Ectodermal cell (in vitro differentiated cells): ENCODE data around the gene PAEP.

Experiments used
- H3K27ac ChIP-seq: 2 replicates; pipeline ENCODE4 v1.7.0; 2013; ENCODE audit warnings: mild to moderate bottlenecking, low read depth, low read length; ENCODE audit not compliant: insufficient read depth, poor library complexity, severe bottlenecking
- H3K27me3 ChIP-seq: 2 replicates; pipeline ENCODE4 v1.7.0; 2013; ENCODE audit warnings: mild to moderate bottlenecking, low read length; ENCODE audit not compliant: insufficient read depth, control insufficient read depth, poor library complexity, severe bottlenecking
- H3K36me3 ChIP-seq: one replicate; pipeline ENCODE4 v1.7.0; 2013; ENCODE audit warnings: low read length; ENCODE audit not compliant: control insufficient read depth, insufficient read depth
- H3K4me1 ChIP-seq: one replicate; pipeline ENCODE4 v1.7.0; 2013; ENCODE audit warnings: low read length; ENCODE audit not compliant: control insufficient read depth, insufficient read depth
- H3K4me3 ChIP-seq: 2 replicates; pipeline ENCODE4 v1.7.0; 2013; ENCODE audit warnings: low read depth, low read length, control low read depth; ENCODE audit not compliant: insufficient read depth
- H3K9me3 ChIP-seq: 2 replicates; pipeline ENCODE4 v1.7.0; 2013; ENCODE audit warnings: mild to moderate bottlenecking, low read length, moderate library complexity; ENCODE audit not compliant: control insufficient read depth
- WGBS, 2 experiments: methylation state at CpG; one replicate each; pipeline ENCODE4 v1.1.7; 2013; ENCODE audit warnings: missing lambda C conversion rate in 2 of 2; 5-methylcytosine and 5-hydroxymethylcytosine counted together

Gene PAEP

GRCh38 chr9:135586601-135587109 lies 25.1 kb downstream of the PAEP start:
- Histone ChIP-seq H3K9me3 (no peaks in the 10 kb centered on the region), H3K36me3 (no peaks in the 10 kb centered on the region), H3K4me3 (no peak overlapping the region), H3K4me1 (no peaks in the 10 kb centered on the region), H3K27me3 (no peaks in the 10 kb centered on the region), H3K27ac (no peak overlapping the region)
- 78 to 79% methylated on average over 15 of the region's 15 CpGs for WGBS, 2 experiments

- no peaks in the 10 kb centered on the region for H3K9me3 ChIP-seq
- H3K4me1 ChIP-seq = no peaks in the 10 kb centered on the region
- no peaks in the 10 kb centered on the region for H3K27me3 ChIP-seq
- no peak overlapping the region for H3K4me3 ChIP-seq
- no CpG with 5 or more reads among the region's 7 CpGs for WGBS, 2 experiments
- H3K27ac ChIP-seq = no peak overlapping the region
- no peaks in the 10 kb centered on the region for H3K36me3 ChIP-seq
Measured at GRCh38 chr9:135587658-135588057, 26.1 kb downstream of the PAEP start.

GRCh38 chr9:135588371-135588770 lies 26.8 kb downstream of the PAEP start:
- Histone ChIP-seq H3K4me3 (no peak overlapping the region), H3K27ac (no peak overlapping the region), H3K9me3 (no peaks in the 10 kb centered on the region), H3K27me3 (no peaks in the 10 kb centered on the region), H3K4me1 (no peaks in the 10 kb centered on the region), H3K36me3 (no peaks in the 10 kb centered on the region)
- 93 to 96% methylated on average over 9 of the region's 9 CpGs for WGBS, 2 experiments

DNA sequence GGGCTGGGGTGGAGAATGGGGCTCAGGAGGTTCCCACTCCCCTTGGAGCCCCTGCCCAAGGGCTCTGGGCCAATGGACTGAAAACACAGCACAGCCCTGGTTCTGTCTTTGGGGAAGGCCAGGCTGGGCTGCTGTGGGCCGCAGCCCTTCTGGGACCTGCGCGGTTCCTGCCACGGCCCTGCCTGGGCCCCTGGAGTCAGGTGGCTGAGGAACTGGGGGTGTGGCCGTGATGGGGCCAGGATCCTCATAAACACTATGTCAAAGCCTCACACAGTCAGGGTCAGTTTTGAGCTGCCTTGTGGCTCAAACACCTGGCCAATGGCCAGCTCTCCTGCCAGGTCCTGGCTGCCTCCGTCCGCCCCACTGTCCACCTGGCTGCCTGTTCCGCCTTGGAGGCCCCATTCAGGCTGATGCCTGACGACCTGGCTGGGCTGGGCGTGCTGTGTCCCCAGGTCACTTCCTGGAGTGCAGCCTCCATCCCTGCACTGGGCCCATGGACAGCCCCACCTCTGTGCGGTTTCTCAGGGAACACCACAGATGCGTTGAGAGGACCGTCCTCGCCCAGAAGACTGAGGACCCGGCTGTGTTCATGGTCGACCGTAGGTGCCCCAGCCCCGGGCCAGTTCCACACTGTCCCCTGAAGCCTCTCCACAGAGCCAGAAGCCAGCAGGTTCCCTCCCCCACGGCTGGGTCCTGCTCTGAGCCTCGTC lies 27.5 kb downstream of the PAEP start:
- no peaks in the 10 kb centered on the region for H3K36me3 ChIP-seq
- no peaks in the 10 kb centered on the region for H3K9me3 ChIP-seq
- no peak overlapping the region for H3K27ac ChIP-seq
- 95% methylated on average over 20 of the region's 20 CpGs for WGBS, 2 experiments
- no peaks in the 10 kb centered on the region for H3K27me3 ChIP-seq
- H3K4me3 ChIP-seq = no peak overlapping the region
- H3K4me1 ChIP-seq = no peaks in the 10 kb centered on the region

- H3K4me3 ChIP-seq = no peak overlapping the region
- no peaks in the 10 kb centered on the region for H3K9me3 ChIP-seq
- H3K36me3 ChIP-seq = no peaks in the 10 kb centered on the region
- H3K27ac ChIP-seq = no peak overlapping the region
- WGBS, 2 experiments = 84% methylated on average over 15 of the region's 15 CpGs
- H3K27me3 ChIP-seq = no peaks in the 10 kb centered on the region
- no peaks in the 10 kb centered on the region for H3K4me1 ChIP-seq
Measured at GRCh38 chr9:135589596-135590485, 28.3 kb downstream of the PAEP start.

DNA sequence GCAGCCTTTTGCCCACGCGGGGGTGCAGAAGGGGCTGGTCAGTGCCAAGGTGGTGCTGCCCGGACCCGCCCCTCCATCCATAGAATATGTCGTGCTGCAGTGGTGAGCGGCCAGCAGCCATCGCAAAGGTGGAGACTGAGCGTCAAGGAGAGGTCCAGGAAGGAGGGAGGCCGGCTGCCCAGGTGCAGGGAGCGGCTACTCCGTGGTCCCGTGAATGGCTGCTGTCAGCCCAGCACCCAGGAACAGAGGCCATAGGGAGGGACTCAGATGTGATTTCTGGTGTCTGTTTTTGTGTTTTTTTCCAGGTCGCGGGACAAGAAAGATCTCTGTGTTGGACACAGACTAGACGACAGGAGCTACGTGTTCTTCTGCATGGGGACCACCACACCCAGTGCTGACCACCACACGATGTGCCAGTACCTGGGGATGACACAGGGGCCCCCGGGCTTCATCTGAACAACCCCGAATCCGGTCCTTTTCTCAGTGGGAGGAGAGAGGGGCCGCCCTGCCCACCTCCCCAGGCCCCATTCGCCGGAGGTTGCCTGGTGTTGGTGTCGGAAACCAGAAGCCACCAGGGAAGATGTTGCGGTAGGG lies 29.0 kb downstream of the PAEP start:
- Histone ChIP-seq H3K27me3 (no peaks in the 10 kb centered on the region), H3K36me3 (no peaks in the 10 kb centered on the region), H3K27ac (no peak overlapping the region), H3K9me3 (no peaks in the 10 kb centered on the region), H3K4me3 (no peak overlapping the region), H3K4me1 (no peaks in the 10 kb centered on the region)
- 88 to 89% methylated on average over 25 of the region's 25 CpGs for WGBS, 2 experiments

GRCh38 chr9:135591506-135592330 lies 30.2 kb downstream of the PAEP start:
- Histone ChIP-seq H3K9me3 (no peaks in the 10 kb centered on the region), H3K27me3 (no peaks in the 10 kb centered on the region), H3K27ac (no peak overlapping the region), H3K36me3 (no peaks in the 10 kb centered on the region), H3K4me1 (no peaks in the 10 kb centered on the region), H3K4me3 (no peak overlapping the region)
- 92 to 93% methylated on average over 22 of the region's 22 CpGs for WGBS, 2 experiments

DNA sequence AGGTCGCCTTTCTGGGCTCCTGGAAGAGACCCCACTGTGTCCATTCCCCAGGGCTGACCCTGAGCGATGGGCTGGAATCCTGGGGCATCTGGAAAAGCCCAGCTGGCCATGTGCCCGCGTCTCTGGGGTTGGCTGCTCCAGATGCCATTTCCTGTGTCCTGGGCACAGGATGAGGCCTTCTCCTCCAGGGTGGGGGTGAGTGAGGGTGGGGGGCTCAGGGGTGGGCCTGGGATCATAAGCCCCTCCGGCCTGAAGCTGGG lies 30.7 kb downstream of the PAEP start:
- H3K9me3 ChIP-seq = no peaks in the 10 kb centered on the region
- whole genome bisulfite sequencing, 2 experiments = 88 to 90% methylated on average over 5 of the region's 5 CpGs
- no peaks in the 10 kb centered on the region for H3K4me1 ChIP-seq
- no peak overlapping the region for H3K4me3 ChIP-seq
- H3K27me3 ChIP-seq = no peaks in the 10 kb centered on the region
- H3K27ac ChIP-seq = no peak overlapping the region
- no peaks in the 10 kb centered on the region for H3K36me3 ChIP-seq

- Histone ChIP-seq H3K27me3 (no peaks in the 10 kb centered on the region), H3K27ac (no peak overlapping the region)
- 91 to 92% methylated on average over 8 to 9 of the region's 13 CpGs for WGBS, 2 experiments
Measured at GRCh38 chr9:135592625-135593024, 31.1 kb downstream of the PAEP start.

More at GRCh38 chr9:135592625-135593024, 31.1 kb downstream of the PAEP start:
- H3K4me3 ChIP-seq = no peak overlapping the region
- H3K4me1 ChIP-seq = no peaks in the 10 kb centered on the region
- no peaks in the 10 kb centered on the region for H3K9me3 ChIP-seq
- H3K36me3 ChIP-seq = no peaks in the 10 kb centered on the region
